HG02763 (cell line): ENCODE data around the gene PCDHGB3.

Experiments
- ATAC-seq: cut with Tn5 transposase; IDR thresholded peaks from one replicate; pipeline ENCODE4 v1.9.1; 2021; ENCODE audit warnings: mild to moderate bottlenecking, moderate library complexity; ENCODE audit not compliant: unreplicated experiment

Gene PCDHGB3

GRCh38 chr5:141417494-141418172 lies 47.6 kb downstream of the PCDHGB3 start, which contains the start of gene PCDHGB7:
TSS of gene PCDHGB7 (plus strand) at chr5:141417677. CDS start at chr5:141417860, 183 bp downstream.
- ATAC-seq = peak; percentile 63

- no peak for ATAC-seq
Observed at GRCh38 chr5:141419074-141419880, 49.2 kb downstream of the PCDHGB3 start.

GRCh38 chr5:141420855-141421488 lies 50.9 kb downstream of the PCDHGB3 start, which contains the start of gene PCDHGA11:
TSS of gene PCDHGA11 (plus strand) at chr5:141421051. CDS start at chr5:141421228, 177 bp downstream.
- no peak for ATAC-seq

- ATAC-seq = no peak
Observed at GRCh38 chr5:141421489-141421855, 51.4 kb downstream of the PCDHGB3 start.
